GM21528 (cell line): ENCODE measurements around the gene PCED1B.
"Not testable (repeated sequence)": the region's sequence is repeated elsewhere in the genome, so short reads cannot be mapped to it uniquely, and the experiment has no call there.

Source experiments
- ATAC-seq: cut with Tn5 transposase; IDR thresholded peaks from one replicate; pipeline ENCODE4 v1.9.1; 2021; ENCODE audit warnings: mild to moderate bottlenecking, moderate library complexity; ENCODE audit not compliant: unreplicated experiment, low FRiP score

Gene PCED1B

DNA sequence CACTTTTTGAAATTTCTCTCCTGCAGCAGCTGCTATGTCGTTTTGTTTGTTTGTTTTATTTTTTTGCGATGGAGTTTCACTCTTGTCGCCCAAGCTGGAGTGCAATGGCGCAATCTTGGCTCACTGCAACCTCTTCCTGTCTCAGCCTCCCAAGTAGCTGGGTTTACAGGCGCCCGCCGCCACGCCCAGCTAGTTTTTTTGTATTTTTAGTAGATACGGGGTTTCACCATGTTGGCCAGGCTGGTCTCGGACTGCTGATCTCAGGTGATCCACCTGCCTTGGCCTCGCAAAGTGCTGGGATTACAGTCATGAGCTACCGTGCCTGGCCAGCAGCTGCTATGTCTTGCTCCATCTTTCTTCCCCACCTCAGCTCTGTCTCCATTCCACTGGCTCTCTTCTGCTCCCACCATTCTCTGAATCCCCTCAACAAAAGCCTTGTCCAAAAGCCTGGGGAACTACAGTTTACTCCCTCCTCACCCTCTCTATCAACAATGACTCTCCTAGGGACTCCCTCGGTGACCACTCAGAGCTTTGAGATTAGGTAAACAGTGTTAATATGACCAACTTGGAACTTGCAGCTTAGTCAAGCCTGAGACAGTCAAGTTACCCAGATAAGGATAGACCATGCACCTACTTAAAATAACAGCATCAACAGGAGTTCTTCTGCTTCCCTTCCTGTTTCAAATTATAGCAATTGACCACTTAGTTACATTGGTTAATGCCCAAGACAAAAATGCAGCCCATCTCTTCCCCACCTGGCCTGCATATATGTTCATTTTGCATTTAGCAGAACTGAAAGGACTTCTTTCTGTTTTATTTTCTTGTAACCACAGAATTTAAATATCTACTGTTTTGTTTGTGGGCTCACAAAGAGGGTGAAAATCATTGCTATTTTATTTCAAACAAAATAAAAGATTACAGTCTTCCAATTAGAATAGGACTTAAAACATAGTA is 189.4 kb downstream of the PCED1B start:
- ATAC-seq = peak; percentile 84

DNA sequence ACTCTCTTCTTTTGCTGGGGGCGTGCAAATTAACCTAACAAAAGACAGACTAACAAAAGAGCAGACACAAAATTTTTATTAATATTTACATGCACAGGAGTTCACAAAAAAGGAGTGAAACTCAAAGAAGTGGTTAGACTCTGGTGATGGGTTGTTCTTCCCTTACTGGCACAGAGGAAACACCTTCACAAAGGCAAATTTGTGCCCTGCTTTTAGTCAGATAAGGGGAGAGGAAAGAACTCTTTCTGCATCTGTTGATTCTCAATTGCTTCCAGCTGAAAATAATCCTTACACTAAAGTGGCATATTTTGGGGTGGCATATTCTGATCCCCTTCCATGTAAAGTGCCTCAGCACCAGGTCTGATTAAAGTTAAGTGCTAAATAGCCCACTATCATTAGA is 190.5 kb downstream of the PCED1B start:
- no peak for ATAC-seq

DNA sequence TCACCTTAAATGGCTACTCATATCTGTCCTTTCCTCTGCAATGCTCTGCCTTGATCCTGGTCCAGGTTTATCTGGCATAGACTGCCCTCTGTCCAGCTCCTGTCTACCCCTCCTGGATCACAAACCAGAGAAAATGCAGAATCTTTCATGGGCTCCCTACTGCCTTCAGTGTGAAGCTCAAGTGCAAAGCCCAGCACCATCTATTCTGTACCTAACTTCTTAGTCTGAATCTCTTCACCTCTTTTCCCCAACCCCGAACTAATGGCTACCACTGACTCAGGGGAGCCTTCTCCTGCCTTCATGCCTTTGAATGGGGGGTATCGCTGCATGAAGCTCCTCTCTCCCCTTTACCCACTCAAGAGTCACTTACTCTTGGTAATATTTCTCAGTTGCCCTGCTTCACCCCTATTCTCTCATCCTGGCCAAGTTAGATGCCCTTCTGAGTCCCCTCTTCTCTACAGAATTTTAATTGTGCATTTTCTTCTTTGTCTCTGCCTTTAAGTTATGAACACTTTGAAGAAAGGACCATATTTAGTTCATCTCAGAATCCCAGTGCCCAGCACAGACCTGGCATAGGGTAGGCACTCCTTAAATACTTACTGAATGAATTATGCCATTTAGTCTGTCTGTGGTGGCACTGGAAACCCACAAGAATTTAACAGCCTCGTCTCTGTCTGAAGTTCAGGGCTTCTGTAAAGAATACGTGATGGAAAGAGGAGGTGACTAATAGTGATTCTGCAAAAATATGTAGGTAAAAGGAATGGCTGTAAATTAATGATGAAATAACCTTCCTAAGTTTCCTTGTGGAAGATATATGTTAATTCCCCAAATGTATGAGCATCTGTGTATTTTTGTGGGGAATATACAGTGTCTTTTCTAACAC is 191.6 kb downstream of the PCED1B start:
- no peak for ATAC-seq

DNA sequence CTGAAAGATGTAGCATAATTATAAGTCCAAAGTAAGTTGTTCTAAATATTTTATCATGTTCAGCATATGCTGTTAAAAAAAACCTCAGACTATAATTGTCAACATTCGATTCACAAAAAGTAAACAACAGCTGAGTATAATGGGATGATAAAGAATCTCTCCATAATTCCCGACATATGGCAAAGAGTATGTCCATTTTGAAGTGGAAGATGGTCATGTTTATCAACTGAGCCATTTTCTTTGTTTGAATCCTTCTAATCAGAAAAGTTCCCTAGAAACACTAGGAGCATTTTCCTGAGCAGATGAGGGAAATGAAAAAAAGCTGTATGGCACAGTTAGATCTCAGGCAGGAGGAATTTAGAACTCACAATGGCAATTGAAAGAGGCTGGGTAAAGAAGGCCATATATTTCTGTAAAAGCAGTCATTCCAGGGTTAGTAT is 192.4 kb downstream of the PCED1B start:
- no peak for ATAC-seq

DNA sequence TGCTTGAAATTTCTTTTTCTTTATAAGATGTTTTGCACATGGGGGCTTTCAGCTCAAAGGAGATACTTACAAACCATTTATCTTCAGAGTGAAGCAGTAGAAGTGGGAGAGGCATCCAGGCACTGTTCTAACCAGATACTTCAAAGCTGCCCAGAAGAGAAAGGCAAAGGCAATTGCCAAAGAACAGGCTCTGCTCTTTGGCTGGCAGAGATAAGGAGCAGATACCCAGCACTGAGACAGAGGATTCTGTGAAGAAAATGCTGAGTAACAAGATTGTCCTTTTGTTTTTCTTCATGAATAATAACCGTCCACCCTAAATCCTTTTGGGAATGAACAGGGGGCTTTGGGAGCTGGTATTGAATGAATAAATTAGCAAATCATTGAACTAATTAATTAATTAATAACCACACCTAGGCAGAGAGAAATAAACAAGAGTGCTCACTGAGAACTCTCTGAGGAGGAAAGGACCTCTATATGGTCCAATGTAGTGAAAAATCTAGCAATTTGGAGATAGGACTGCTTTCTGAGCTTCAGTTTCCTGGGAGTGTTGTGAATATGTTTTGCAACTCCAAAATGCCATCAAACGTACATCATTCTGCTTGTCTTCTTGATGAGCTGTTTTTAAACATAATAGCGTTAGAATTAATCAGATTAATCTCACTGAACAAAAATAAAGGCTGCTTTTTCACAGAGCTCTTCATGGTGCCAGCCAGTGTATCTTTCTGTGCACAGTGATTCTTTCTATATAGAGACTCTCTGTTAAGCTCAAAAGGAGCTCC is 193.2 kb downstream of the PCED1B start:
- ATAC-seq = no peak

DNA sequence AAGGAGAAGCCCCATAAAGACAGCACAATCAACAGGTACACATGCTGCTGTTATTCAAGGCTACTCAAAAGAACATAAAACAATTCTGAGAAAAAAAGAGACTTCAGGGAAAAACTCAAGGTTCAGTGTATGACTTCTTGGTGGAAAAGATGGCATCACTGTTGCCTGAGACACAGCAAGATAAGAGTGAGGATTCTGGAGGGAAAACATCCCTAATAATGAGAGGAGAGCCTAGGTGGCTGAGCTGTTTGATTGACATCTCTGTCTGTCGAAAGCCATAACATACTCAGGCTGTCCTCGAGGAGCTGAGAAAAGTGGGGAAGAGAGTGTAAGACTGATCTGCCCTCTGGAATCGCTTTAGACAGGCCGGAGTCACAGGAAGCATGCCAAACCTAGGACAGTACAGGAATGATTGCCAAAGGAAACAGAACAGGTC is 193.8 kb downstream of the PCED1B start:
- no peak for ATAC-seq

DNA sequence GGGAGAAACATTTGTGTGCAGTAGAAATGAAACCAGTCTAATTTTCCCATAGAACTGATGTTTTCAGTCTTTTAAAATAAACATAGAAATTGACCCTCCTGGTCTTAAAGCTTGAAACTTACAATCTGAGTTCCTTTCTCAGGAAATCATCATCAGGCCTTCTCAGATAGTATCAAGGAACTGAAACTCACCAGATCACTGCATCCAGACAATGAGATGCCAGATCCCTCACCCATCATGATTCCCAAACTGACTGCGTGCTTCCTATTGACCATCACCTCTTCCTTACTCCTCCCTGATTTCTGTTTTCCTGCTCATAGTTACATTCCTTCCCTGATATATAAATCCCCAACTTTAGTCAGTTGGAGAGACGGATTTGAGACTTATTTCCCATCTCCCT is 195.3 kb downstream of the PCED1B start:
- ATAC-seq = no peak

DNA sequence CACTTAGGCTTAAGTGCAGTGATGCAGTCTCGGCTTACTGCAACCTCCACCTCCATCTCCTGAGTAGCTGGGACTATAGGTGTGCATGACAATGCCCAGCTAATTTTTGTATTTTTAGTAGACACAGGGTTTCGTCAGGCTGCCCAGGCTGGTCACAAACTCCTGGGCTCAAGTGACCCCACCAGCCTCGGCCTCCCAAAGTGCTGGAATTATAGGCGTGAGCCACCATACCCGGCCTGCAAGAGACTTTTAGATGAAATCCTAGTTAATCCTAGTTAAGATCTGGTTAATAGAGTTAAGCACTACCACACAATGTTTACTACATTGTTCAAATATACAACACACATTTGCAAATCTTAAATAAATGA is 196.8 kb downstream of the PCED1B start:
- no peak for ATAC-seq

DNA sequence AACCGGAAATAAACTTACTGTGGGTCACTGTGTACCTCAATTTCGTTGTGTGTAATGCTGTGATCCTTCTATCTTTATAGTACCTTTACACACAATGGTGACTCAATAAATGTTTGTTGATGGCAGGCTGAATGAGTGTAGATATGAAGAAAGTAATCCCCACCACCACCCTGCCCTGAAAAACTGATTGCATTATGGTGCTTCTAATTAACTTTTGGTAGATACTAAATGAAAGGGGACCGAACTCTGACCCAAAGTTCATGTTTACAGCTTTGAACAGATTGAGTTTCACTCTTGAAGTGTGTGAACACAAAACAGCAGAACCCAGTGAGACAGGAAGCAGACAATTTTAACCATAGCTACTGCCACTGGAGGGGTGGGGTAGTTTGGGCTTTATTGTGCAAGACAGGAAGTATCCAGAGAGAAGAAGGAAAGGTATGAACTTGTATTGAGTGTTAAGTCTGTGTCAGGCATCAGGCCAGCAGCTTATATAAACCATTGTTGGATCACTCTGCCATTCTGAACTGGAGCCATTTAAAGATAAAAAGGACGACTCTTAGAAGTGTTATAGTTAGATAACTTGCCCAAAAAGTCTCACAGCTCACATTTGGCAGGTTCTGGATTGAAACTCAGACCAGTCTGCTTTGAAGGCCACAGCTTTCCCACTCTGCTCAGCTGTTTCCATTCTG is 197.3 kb downstream of the PCED1B start:
- ATAC-seq = peak; percentile 79

DNA sequence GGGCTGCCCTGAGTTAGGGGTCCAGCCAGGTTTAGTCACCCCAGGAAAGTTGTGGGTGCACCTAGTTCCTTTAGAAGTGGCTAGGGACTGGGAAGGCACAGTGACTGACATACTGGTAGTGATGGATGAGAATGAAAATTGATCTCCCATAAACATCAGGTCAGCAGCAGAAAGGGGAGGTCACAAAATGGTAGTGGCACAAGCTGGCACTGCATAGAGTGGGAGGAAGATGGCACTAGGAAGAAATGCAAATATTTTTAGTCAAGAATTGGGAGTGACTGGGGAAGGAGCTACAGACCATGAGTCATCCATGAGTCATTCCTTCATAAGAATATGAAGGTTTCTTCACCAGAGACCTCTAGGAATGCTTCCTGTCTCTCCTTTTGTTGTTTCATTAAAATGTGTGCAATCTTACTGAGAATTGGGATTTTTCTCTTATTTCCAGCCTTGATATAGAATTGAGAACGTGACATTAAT is 198.6 kb downstream of the PCED1B start:
- no peak for ATAC-seq

DNA sequence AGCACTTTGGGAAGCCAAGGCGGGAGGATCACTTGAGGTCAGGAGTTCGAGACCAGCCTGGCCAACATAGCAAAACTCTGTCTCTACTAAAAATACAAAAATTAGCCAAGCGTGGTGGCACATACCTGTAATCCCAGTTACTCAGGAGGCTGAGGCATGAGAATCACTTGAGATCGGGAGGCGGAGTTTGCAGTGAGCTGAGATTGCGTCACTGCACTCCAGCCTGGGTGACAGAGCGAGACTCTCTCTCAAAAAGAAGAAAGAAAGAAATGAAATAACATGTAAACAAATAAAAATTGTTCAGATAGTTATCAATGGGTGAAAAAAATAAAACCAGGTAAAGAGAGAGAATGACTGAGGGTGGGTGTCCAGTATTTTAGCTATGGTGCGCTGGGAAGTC is 200.3 kb downstream of the PCED1B start:
- not testable (repeated sequence) for ATAC-seq

DNA sequence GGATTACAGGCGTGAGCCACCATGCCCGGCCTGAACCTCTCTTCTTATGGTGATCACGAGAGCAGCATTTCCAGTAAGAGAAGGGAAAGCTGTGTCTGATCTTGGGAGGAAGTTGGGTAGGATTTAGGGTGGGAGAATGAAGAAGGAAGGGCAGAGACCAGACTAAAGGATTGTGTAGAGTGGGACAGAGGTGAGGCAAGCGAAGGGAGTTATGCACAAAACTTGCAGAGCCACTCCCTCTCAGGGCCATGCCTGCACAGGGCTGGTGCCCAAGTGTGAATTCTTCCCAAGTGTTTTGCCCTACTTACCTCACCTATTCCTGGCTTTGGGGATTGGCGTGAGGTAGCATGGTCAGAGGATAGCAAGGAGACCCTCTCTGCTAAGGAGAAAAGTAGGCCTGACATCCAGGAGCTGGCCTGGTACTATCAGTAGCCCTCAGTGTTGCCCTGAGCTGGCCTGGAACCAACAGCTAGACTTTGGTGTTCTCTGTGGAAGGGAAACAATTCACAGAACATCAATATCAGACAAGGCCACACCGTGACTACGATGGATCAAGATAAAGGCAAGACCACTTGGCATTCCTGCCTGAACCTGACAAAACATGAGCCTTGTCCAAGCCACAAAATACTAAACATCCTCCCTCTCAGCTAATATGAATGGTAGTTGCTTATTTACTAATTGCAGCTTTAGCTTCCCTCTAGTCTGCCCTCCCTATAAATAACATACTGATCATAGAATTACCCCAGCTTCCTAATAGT is 201.3 kb downstream of the PCED1B start:
- ATAC-seq = no peak

DNA sequence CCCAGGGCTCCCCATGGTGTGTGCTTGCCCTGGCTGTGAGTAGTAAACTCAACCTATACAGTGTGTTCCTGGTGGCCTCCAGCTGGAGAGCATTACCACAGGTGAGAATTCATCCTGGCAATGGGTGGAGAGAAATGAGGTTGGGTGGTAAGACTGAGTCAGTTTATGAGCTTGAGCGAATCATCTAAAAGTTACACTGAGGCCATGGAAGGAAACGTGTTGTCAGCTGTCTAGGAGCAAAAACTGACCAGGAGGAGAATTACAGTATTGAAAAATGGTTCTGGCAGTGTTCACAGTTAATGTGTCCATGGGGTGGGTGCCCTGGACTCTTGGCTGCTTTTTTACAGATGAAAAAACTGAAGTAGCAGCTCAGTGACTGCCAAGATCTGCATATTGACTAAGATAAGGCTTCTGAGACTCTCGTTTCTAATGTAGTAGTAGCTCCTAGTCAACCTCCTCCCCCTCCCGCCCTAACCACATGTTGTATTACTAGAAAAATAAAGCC is 202.3 kb downstream of the PCED1B start:
- ATAC-seq = no peak

DNA sequence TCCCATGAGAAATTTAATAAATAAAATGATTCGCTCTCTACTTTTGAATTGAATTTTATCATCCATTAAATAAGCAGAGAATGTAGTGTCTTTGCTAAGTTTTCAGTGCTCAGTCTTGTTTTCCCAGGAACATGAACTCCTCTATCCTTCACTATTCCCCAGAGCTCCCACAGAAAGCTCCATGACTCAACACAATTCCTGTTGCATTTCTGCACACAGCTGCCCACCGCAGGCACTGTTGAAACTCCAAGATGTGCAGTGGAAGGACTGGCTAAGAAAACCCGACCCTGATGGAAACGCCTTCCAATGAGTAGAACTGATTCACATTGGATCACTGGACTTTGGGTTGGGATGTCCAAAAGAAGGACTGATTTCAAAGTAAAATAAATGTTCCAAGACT is 202.8 kb downstream of the PCED1B start:
- ATAC-seq = no peak
